T-helper 1 cell treated with Interleukin-12 subunit alpha and Interleukin-12 subunit beta and Interleukin-4 antibody, amounts not matched to agents 30 ng/mL and 1 ng/mL, for 36 hours (primary cell): Measurements from ENCODE around the gene ENTREP1. TPM values are rescaled to one million over a fixed set of nuclear protein-coding genes. Genes with fewer than 3 reads are reported as not detected.

Experiments used
- total RNA-seq: library from RNA; stranded (reverse); gene quantifications from 2 replicates; pipeline ENCODE4 v1.2.3, GENCODE V29; 2022

ENTREP1 gene
- total RNA-seq, 1 donor from 2014 or later: not detected

Other genes starting within 250 kb of the ENTREP1 start
- 24.5 and 25.9 TPM in 2 replicates for gene TJP2, start 150.9 kb upstream of the ENTREP1 start, total RNA-seq